GM23338 (cell line): Measurements from ENCODE around the gene STAP2. TPM values are rescaled to one million over a fixed set of nuclear protein-coding genes. Genes with fewer than 3 reads are reported as not detected.

Experiments
- ATAC-seq: fragments of 200-7000 bp; cut with Tn5 transposase; 3 replicates; pipeline ENCODE4 v1.9.1; 2020
- DNase-seq: peaks from one replicate; pipeline ENCODE4 v3.0.0-alpha.2; 2015; ENCODE audit warnings: low spot score
- H2AFZ ChIP-seq: fragments of 200-600 bp; sonication (generic); 2 replicates; pipeline ENCODE4 v1.8.0; 2016; ENCODE audit warnings: antibody characterized with exemption, mild to moderate bottlenecking, moderate library complexity
- H3F3A ChIP-seq: fragments of 200-600 bp; sonication (generic); replicated peaks from 2 replicates; pipeline ENCODE4 v1.8.0; 2017; ENCODE audit warnings: antibody characterized with exemption, mixed run types, low read depth
- H3K27ac ChIP-seq: fragments of 200-600 bp; sonication (generic); 2 replicates; pipeline ENCODE4 v1.6.1; 2016; ENCODE audit warnings: low read depth
- H3K27me3 ChIP-seq: fragments of 200-600 bp; sonication (generic); 2 replicates; pipeline ENCODE4 v1.8.0; 2016; ENCODE audit warnings: mild to moderate bottlenecking, mixed run types, moderate library complexity; ENCODE audit not compliant: insufficient read depth
- H3K36me3 ChIP-seq: fragments of 200-600 bp; sonication (generic); 2 replicates; pipeline ENCODE4 v1.8.0; 2016; ENCODE audit warnings: mild to moderate bottlenecking; ENCODE audit not compliant: insufficient read depth
- H3K4me1 ChIP-seq: fragments of 200-600 bp; sonication (generic); 2 replicates; pipeline ENCODE4 v1.8.0; 2016; ENCODE audit warnings: mild to moderate bottlenecking, moderate library complexity; ENCODE audit not compliant: insufficient read depth
- H3K4me2 ChIP-seq: fragments of 200-600 bp; sonication (generic); 2 replicates; pipeline ENCODE4 v1.7.1; 2017; ENCODE audit warnings: mixed run types
- H3K4me3 ChIP-seq: fragments of 200-600 bp; sonication (generic); 2 replicates; pipeline ENCODE4 v1.6.1; 2016; ENCODE audit warnings: mixed run types
- H3K79me2 ChIP-seq: fragments of 200-600 bp; sonication (generic); replicated peaks from 2 replicates; pipeline ENCODE4 v1.8.0; 2017; ENCODE audit warnings: mild to moderate bottlenecking; ENCODE audit not compliant: insufficient read depth
- H3K9me2 ChIP-seq: fragments of 200-600 bp; sonication (generic); 2 replicates; pipeline ENCODE4 v1.8.0; 2017; ENCODE audit not compliant: insufficient read depth
- H4K20me1 ChIP-seq: fragments of 200-600 bp; sonication (generic); replicated peaks from 2 replicates; pipeline ENCODE4 v1.8.0; 2017; ENCODE audit warnings: mild to moderate bottlenecking; ENCODE audit not compliant: insufficient read depth
- H3K27ac Mint-ChIP-seq: 2 replicates; pipeline ENCODE4 v1.8.0; 2020; ENCODE audit warnings: inconsistent platforms, mild to moderate bottlenecking, moderate library complexity, mixed read lengths
- H3K27me3 Mint-ChIP-seq: 3 replicates; pipeline ENCODE4 v1.8.0; 2022; ENCODE audit warnings: low read depth, mild to moderate bottlenecking, moderate library complexity, mixed read lengths, inconsistent platforms; ENCODE audit not compliant: insufficient read depth, poor library complexity
- H3K36me3 Mint-ChIP-seq: 3 replicates; pipeline ENCODE4 v1.8.0; 2021; ENCODE audit warnings: low read depth, mild to moderate bottlenecking, inconsistent platforms, moderate library complexity, mixed read lengths
- H3K4me1 Mint-ChIP-seq: 3 replicates; pipeline ENCODE4 v1.8.0; 2020; ENCODE audit warnings: mild to moderate bottlenecking, inconsistent platforms, mixed read lengths
- H3K4me3 Mint-ChIP-seq: 3 replicates; pipeline ENCODE4 v1.8.0; 2021; ENCODE audit warnings: moderate library complexity, mild to moderate bottlenecking, inconsistent platforms, mixed read lengths
- H3K9me3 Mint-ChIP-seq: 3 replicates; pipeline ENCODE4 v1.8.0; 2020; ENCODE audit warnings: moderate library complexity, mild to moderate bottlenecking, inconsistent platforms, mixed read lengths
- EZH2 ChIP-seq: fragments of 200-600 bp; sonication (generic); IDR thresholded peaks from one replicate; pipeline ENCODE4 v1.8.0; 2017; ENCODE audit warnings: antibody characterized with exemption, mild to moderate bottlenecking, low read depth; ENCODE audit not compliant: unreplicated experiment
- EZH2phosphoT487 ChIP-seq: fragments of 200-600 bp; sonication (generic); IDR thresholded peaks from one replicate; pipeline ENCODE4 v1.8.1; 2018; ENCODE audit warnings: antibody characterized with exemption; ENCODE audit not compliant: unreplicated experiment
- NANOG ChIP-seq: IDR thresholded peaks from 2 replicates; pipeline ENCODE4 v1.6.1; 2016; ENCODE audit warnings: antibody characterized with exemption, borderline replicate concordance
- POLR2AphosphoS5 ChIP-seq: IDR thresholded peaks from 2 replicates; pipeline ENCODE4 v1.6.1; 2016; ENCODE audit warnings: antibody characterized with exemption, low read depth
- STAT1 ChIP-seq: IDR thresholded peaks from one replicate; pipeline ENCODE4 v1.6.1; 2016; ENCODE audit warnings: antibody characterized with exemption; ENCODE audit not compliant: unreplicated experiment
- ZNF114 ChIP-seq: fragments of 250-450 bp; sonication (Bioruptor Pico); IDR thresholded peaks from 2 replicates; pipeline ENCODE4 v1.5.0; 2020; ENCODE audit warnings: mild to moderate bottlenecking, moderate library complexity
- ZNF331 ChIP-seq: fragments of 250-450 bp; sonication (Bioruptor Pico); IDR thresholded peaks from 2 replicates; pipeline ENCODE4 v1.5.0; 2020; ENCODE audit warnings: low read depth, mild to moderate bottlenecking, moderate library complexity
- polyA plus RNA-seq: library from polyadenylated mRNA; unstranded; fragments of >200 nt; fragmentation: Nextera tagmentation; extraction: Ambion mirVana; gene quantifications from 2 replicates; pipeline ENCODE4 v1.2.1, GENCODE V29; 2016
- total RNA-seq: library from RNA; depleted of rRNA; stranded (reverse); fragments of >200 nt; shearing (Covaris generic); gene quantifications from 2 replicates; pipeline ENCODE4 v1.2.3, GENCODE V29; 2014
- TF ChIP-seq, protein P1 (sequence below): IDR thresholded peaks from 2 replicates; pipeline ENCODE4 v1.6.1; 2016; ENCODE audit warnings: antibody characterized with exemption
- TF ChIP-seq, protein P2 (sequence below): IDR thresholded peaks from one replicate; pipeline ENCODE4 v1.6.1; 2018; ENCODE audit warnings: antibody characterized with exemption; ENCODE audit not compliant: unreplicated experiment
- TF ChIP-seq, protein P3 (sequence below), 2 experiments: fragments of 200-600 bp in 1 of 2; sonication (generic) in 1 of 2; conservative IDR thresholded peaks; 2 replicates each; pipeline versions ENCODE4 v1.5.1 to v1.6.1; 2016 to 2017; ENCODE audit warnings: antibody characterized with exemption in 2 of 2, low read depth in 2 of 2, mild to moderate bottlenecking in 2 of 2, moderate library complexity in 1 of 2

STAP2 gene
- total and polyA plus RNA-seq, 2 experiments from 2014 or later = 15.1 to 20.7 TPM

DNA sequence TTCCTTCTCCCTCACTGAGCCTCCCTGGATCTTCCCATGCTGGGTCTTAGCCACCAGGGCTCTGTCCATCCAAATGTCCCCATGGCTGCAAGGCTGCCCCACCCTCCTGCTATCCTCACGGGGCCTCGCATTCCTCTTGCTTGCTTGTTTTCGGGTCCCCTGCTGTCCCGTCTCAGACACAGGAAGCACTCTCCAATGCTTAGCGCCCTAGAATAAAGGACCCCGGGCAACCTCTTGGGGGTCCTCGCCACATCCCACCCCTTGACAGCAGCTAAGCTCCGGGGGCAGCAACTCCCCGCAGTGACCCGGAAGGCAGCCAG is 38.0 kb upstream of the STAP2 start:
- peak overlapping the region; percentile 85 for H3K27ac ChIP-seq
- TF ChIP-seq EZH2phosphoT487 (no peak), POLR2AphosphoS5 (no peak), ZNF331 (CRISPR knock-in tag) (no peak), EZH2 (no peak), STAT1 (no peak), NANOG (no peak), ZNF114 (CRISPR knock-in tag) (no peak)
- TF ChIP-seq, protein P1, sequence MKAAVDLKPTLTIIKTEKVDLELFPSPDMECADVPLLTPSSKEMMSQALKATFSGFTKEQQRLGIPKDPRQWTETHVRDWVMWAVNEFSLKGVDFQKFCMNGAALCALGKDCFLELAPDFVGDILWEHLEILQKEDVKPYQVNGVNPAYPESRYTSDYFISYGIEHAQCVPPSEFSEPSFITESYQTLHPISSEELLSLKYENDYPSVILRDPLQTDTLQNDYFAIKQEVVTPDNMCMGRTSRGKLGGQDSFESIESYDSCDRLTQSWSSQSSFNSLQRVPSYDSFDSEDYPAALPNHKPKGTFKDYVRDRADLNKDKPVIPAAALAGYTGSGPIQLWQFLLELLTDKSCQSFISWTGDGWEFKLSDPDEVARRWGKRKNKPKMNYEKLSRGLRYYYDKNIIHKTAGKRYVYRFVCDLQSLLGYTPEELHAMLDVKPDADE = no peak
- TF ChIP-seq, protein P2, sequence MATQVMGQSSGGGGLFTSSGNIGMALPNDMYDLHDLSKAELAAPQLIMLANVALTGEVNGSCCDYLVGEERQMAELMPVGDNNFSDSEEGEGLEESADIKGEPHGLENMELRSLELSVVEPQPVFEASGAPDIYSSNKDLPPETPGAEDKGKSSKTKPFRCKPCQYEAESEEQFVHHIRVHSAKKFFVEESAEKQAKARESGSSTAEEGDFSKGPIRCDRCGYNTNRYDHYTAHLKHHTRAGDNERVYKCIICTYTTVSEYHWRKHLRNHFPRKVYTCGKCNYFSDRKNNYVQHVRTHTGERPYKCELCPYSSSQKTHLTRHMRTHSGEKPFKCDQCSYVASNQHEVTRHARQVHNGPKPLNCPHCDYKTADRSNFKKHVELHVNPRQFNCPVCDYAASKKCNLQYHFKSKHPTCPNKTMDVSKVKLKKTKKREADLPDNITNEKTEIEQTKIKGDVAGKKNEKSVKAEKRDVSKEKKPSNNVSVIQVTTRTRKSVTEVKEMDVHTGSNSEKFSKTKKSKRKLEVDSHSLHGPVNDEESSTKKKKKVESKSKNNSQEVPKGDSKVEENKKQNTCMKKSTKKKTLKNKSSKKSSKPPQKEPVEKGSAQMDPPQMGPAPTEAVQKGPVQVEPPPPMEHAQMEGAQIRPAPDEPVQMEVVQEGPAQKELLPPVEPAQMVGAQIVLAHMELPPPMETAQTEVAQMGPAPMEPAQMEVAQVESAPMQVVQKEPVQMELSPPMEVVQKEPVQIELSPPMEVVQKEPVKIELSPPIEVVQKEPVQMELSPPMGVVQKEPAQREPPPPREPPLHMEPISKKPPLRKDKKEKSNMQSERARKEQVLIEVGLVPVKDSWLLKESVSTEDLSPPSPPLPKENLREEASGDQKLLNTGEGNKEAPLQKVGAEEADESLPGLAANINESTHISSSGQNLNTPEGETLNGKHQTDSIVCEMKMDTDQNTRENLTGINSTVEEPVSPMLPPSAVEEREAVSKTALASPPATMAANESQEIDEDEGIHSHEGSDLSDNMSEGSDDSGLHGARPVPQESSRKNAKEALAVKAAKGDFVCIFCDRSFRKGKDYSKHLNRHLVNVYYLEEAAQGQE = no peak
- no peak overlapping the region for H3K4me3 ChIP-seq
- H3K36me3 ChIP-seq = no peaks in the 10 kb centered on the region
- peak; percentile 4 for ATAC-seq
- Mint-ChIP-seq H3K9me3 (no peaks in the 10 kb centered on the region), H3K27me3 (peaks cover 26% of the 10 kb centered on the region), H3K4me3 (peak overlapping the region; percentile 17; the same call in 1 of the 3 replicates), H3K4me1 (peaks cover 48% of the 10 kb centered on the region), H3K36me3 (no peaks in the 10 kb centered on the region), H3K27ac (peak overlapping the region; percentile 92)
- H3K27me3 ChIP-seq = no peaks in the 10 kb centered on the region
- H3K4me2 ChIP-seq = peak overlapping the region; percentile 54; the same call in 1 of the 2 replicates
- H3F3A ChIP-seq = 0 out of 2 replicates have a peak, but pooled peaks cover 13% of the 10 kb centered on the region
- peaks cover 81% of the 10 kb centered on the region for H3K79me2 ChIP-seq
- no peaks in the 10 kb centered on the region for H3K9me2 ChIP-seq
- peaks cover 27% of the 10 kb centered on the region; the same call in 1 of the 2 replicates for H4K20me1 ChIP-seq
- peak; percentile 57 for DNase-seq
- H2AFZ ChIP-seq = no peak overlapping the region
- peaks cover 29% of the 10 kb centered on the region for H3K4me1 ChIP-seq

DNA sequence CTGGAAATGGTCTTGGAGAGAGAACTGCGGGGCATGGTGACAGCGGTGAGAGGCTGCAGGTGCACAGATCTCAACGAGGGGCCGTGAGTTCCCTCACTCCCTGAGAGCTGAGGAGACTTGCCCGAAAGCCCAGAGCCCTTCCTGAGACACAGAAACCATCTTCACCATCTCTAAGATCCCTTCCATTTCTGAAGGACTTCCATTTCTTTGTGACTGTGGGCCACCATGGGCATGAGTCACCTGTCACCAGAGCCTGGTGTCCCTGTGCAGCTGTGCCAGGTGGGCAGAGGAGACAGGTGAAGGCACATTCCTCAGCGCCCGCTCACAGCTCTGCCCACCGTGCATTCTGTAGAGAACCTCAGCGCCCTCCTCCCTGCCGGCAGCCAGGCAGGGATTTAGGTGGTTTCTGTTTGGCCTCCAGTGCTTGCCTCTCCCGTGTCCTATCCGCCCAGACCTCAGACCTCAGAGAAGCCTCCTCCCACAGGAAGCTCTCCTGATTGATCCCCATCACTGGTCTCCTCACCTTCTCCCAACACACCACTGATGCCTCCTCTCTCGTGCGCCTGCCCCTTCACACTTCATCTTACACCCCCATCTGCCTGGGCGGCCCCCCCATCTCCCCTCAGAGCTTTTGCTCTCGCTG is 37.5 kb upstream of the STAP2 start:
- peaks cover 24% of the 10 kb centered on the region for H3K27me3 Mint-ChIP-seq
- no peaks in the 10 kb centered on the region for H3K9me3 Mint-ChIP-seq
- no peaks in the 10 kb centered on the region for H3K27me3 ChIP-seq
- H2AFZ ChIP-seq = no peak overlapping the region
- peaks cover 48% of the 10 kb centered on the region for H3K4me1 Mint-ChIP-seq
- H3K4me1 ChIP-seq = peaks cover 29% of the 10 kb centered on the region
- H3K36me3 Mint-ChIP-seq = no peaks in the 10 kb centered on the region
- no peak for DNase-seq
- TF ChIP-seq, protein P3, sequence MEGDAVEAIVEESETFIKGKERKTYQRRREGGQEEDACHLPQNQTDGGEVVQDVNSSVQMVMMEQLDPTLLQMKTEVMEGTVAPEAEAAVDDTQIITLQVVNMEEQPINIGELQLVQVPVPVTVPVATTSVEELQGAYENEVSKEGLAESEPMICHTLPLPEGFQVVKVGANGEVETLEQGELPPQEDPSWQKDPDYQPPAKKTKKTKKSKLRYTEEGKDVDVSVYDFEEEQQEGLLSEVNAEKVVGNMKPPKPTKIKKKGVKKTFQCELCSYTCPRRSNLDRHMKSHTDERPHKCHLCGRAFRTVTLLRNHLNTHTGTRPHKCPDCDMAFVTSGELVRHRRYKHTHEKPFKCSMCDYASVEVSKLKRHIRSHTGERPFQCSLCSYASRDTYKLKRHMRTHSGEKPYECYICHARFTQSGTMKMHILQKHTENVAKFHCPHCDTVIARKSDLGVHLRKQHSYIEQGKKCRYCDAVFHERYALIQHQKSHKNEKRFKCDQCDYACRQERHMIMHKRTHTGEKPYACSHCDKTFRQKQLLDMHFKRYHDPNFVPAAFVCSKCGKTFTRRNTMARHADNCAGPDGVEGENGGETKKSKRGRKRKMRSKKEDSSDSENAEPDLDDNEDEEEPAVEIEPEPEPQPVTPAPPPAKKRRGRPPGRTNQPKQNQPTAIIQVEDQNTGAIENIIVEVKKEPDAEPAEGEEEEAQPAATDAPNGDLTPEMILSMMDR (conservative IDR thresholded peaks at IDR 0.05; ENCODE audit: low read depth in 2 of 2) = 0 out of 4 replicates have a peak, but pooled peaks of 1 of the 2 experiments have one; percentile 3
- no peak for TF ChIP-seq POLR2AphosphoS5
- H3K27ac ChIP-seq = peak overlapping the region; percentile 85
- peak overlapping the region; percentile 92 for H3K27ac Mint-ChIP-seq
- no peak overlapping the region for H3K4me3 ChIP-seq
- ATAC-seq = peak; percentile 4; the same call in 2 of the 3 replicates
- peaks cover 27% of the 10 kb centered on the region; the same call in 1 of the 2 replicates for H4K20me1 ChIP-seq
- peak overlapping the region; percentile 54 for H3K4me2 ChIP-seq
- peak overlapping the region; percentile 46; the same call in 2 of the 3 replicates for H3K4me3 Mint-ChIP-seq
- peaks cover 81% of the 10 kb centered on the region for H3K79me2 ChIP-seq
- no peaks in the 10 kb centered on the region for H3K36me3 ChIP-seq
- H3K9me2 ChIP-seq = no peaks in the 10 kb centered on the region
- 0 out of 2 replicates have a peak, but pooled peaks cover 13% of the 10 kb centered on the region for H3F3A ChIP-seq
